PC-9 (cell line): ENCODE results near the gene OR2AT4. TPM values are rescaled to one million over a fixed set of nuclear protein-coding genes. Genes with fewer than 3 reads are reported as not detected.
A peak's percentile ranks its signal among the peaks of the same experiment; 100 is the strongest.

Experiments used
- BruUV-seq: library from RNA; stranded (reverse); fragments of 400-500 nt; replicated peaks from 2 replicates; lab custom pipeline; 2021; lab: Mats Ljungman, UMichigan
- CTCF ChIA-PET: fragments of 300-600 bp; sonication (Branson Sonifier 250); formaldehyde crosslinking; loops from one replicate; lab custom pipeline; 2022; ENCODE audit warnings: antibody characterized with exemption; lab: Charles Lee
- POLR2A ChIA-PET: fragments of 300-600 bp; sonication (Branson Sonifier 250); formaldehyde crosslinking; loops from one replicate; lab custom pipeline; 2022; ENCODE audit warnings: antibody characterized with exemption; ENCODE audit not compliant: unreplicated experiment; lab: Charles Lee
- DNase-seq, 2 experiments: peaks; one replicate each; pipeline versions ENCODE4 v3.0.0 to v3.0.0-alpha.2; 2015 to 2022; ENCODE audit warnings: mixed read lengths in 1 of 2
- H2AFZ ChIP-seq: fragments of 200-600 bp; sonication (generic); 2 replicates; pipeline ENCODE4 v1.8.1; 2017; ENCODE audit warnings: antibody characterized with exemption
- H3F3A ChIP-seq: fragments of 200-600 bp; sonication (generic); 2 replicates; pipeline ENCODE4 v1.8.1; 2017; ENCODE audit warnings: antibody characterized with exemption, mild to moderate bottlenecking, low read depth; ENCODE audit not compliant: insufficient read depth
- H3K27ac ChIP-seq: fragments of 200-600 bp; sonication (generic); 2 replicates; pipeline ENCODE4 v1.6.1; 2016; ENCODE audit warnings: mixed run types
- H3K27me3 ChIP-seq: fragments of 200-600 bp; sonication (generic); 2 replicates; pipeline ENCODE4 v1.6.1; 2016; ENCODE audit warnings: low read depth, mixed run types; ENCODE audit not compliant: insufficient read depth
- H3K36me3 ChIP-seq: fragments of 200-600 bp; sonication (generic); 2 replicates; pipeline ENCODE4 v1.6.1; 2016; ENCODE audit warnings: low read depth, mixed run types
- H3K4me1 ChIP-seq: fragments of 200-600 bp; sonication (generic); replicated peaks from 2 replicates; pipeline ENCODE4 v1.6.1; 2016; ENCODE audit warnings: mixed run types; ENCODE audit not compliant: insufficient read depth
- H3K4me2 ChIP-seq: fragments of 200-600 bp; sonication (generic); 2 replicates; pipeline ENCODE4 v1.6.1; 2017; ENCODE audit warnings: mixed run types
- H3K4me3 ChIP-seq: fragments of 200-600 bp; sonication (generic); 2 replicates; pipeline ENCODE4 v1.6.1; 2016; ENCODE audit warnings: mixed run types
- H3K79me2 ChIP-seq: fragments of 200-600 bp; sonication (generic); 2 replicates; pipeline ENCODE4 v1.6.1; 2017; ENCODE audit warnings: low read depth, mixed run types
- H3K9me2 ChIP-seq: fragments of 200-600 bp; sonication (generic); 2 replicates; pipeline ENCODE4 v1.8.1; 2017; ENCODE audit warnings: mild to moderate bottlenecking; ENCODE audit not compliant: insufficient read depth
- H3K9me3 ChIP-seq: fragments of 200-600 bp; sonication (generic); 2 replicates; pipeline ENCODE4 v1.8.1; 2016; ENCODE audit warnings: low read depth; ENCODE audit not compliant: insufficient read depth
- H4K20me1 ChIP-seq: fragments of 200-600 bp; sonication (generic); 2 replicates; pipeline ENCODE4 v1.8.1; 2017; ENCODE audit not compliant: insufficient read depth
- EZH2 ChIP-seq: fragments of 200-600 bp; sonication (generic); IDR thresholded peaks from 2 replicates; pipeline ENCODE4 v1.8.0; 2017; ENCODE audit warnings: antibody characterized with exemption, low read depth
- intact Hi-C: fragments of 100-400 bp; cut with micrococcal nuclease; formaldehyde crosslinking; loops from one replicate; pipeline ENCODE4 v1.10.0; 2022; ENCODE audit not compliant: unreplicated experiment
- total RNA-seq: library from RNA; stranded (reverse); gene quantifications from 2 replicates; pipeline ENCODE4 v1.2.3, GENCODE V29; 2021
- TF ChIP-seq, protein P1 (sequence below): fragments of 200-600 bp; sonication (generic); conservative IDR thresholded peaks from 2 replicates; pipeline ENCODE4 v1.6.1; 2017; ENCODE audit warnings: mixed run types, antibody characterized with exemption, mild to moderate bottlenecking, moderate library complexity

The OR2AT4 gene
- total RNA-seq, 1 experiment from 2014 or later = 0.11 TPM

DNA sequence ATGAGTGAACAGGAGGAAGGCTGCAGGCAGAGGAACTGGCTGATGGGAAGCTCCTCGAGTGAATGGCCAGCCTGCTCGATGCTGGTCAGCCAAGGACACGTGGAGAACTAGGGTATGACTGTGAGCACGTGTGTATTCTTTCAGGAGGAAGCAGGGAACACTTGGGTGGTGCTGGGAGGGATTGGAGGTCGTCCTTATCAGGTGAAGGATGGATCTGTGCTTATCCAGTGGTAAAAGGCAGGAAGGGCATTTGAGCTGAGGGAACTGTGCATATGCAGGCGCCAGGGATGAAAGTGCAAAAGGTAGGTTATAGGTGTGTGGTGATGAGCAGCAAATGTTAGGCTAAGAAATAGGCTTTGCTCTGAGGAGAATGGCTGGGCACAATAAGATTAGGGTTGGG, 44.5 kb upstream of the OR2AT4 start:
- Histone ChIP-seq H3K9me3 (no peaks in the 10 kb centered on the region), H4K20me1 (no peaks in the 10 kb centered on the region), H3K4me1 (no peaks in the 10 kb centered on the region), H2AFZ (no peak overlapping the region), H3K4me3 (no peak overlapping the region), H3K27me3 (peaks cover 42% of the 10 kb centered on the region), H3F3A (no peaks in the 10 kb centered on the region), H3K4me2 (no peak overlapping the region), H3K79me2 (no peaks in the 10 kb centered on the region), H3K9me2 (no peaks in the 10 kb centered on the region), H3K36me3 (no peaks in the 10 kb centered on the region), H3K27ac (no peak overlapping the region)
- no TSS peak for BruUV-seq
- CTCF ChIA-PET = interaction anchor here (0.7 to 1.6 kb wide), 6 partner anchors 8 to 131 kb away, joined by 3 to 12 read pairs (median 6); no protein-coding TSS in a partner anchor
- DNase-seq = no peak
- no peak for TF ChIP-seq EZH2
- intact Hi-C loops = no loop called here
- POLR2A ChIA-PET = interaction anchor here (0.8 to 1.2 kb wide), 2 partner anchors 107 to 118 kb away, joined by 3 to 4 read pairs; no protein-coding TSS in a partner anchor

DNA sequence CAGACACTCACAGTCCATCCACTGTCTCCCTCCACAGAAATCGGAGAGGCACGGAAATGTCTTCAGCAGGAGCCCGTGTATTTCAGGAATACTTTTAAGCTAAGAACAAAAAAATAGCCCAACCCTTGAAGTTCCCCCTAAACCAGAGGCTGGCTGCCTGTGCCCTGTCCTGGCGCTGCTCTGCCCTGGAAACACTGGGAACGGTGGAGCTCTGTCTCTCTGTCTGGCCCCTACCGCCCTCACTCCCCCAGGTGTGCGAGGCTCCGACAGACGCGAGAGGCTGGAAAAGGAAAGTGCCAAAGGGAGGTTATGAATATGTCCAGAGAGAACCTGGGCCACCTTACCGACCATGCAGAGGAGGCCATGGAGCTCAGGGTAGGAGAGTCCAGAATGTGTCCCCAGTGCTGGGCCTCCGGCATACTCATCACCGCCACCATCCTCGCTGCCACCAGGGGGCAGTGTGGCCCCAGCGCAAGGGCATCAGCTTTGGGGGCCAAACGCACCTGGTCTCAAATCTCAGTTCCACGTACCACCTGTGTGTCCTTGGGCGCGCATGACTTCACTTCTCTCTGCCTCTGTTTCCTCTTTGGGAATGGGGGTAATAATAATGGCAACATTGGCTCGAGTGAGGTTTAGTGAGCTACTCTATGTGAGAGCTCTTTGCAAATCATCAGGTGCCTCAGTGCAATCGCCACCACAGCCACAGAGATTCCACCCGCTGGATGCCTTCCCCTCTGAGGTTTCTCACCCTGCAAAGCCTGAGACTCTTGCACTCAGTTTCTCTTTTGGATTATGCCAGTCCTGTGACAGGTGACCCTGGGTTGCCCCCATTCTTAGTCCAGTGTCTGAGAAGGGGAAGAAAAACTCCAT, 43.8 kb upstream of the OR2AT4 start:
- POLR2A ChIA-PET = interaction anchor here (0.8 to 1.2 kb wide), 2 partner anchors 108 to 118 kb away, joined by 3 to 4 read pairs; no protein-coding TSS in a partner anchor
- DNase-seq = peak; percentile 43 to 55

DNA sequence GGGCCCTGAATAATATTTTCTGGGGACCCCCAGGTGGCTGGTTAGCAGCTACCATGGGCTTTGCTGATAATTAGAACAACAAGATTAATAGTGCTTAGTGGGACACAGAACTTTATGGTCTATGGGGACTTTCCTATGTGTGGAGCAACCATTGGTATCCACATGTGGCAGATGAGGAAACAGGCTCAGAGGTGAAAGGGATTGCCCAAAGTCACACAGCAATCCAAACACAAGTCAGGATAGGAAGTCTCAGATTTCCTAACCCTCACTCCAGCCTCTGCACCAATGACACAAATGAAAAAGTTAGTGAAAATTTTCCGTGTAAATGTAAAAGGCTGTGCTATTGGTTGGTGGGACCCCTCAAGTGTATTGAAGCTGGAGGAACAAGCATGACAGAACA, 39.0 kb upstream of the OR2AT4 start:
- H3K9me3 ChIP-seq = no peaks in the 10 kb centered on the region
- ChIA-PET POLR2A (interaction anchor here (0.6 kb wide), 1 partner anchor 18 kb away, joined by 3 read pairs; no protein-coding TSS in a partner anchor), CTCF (no interaction called here)
- DNase-seq = no peak
- no peaks in the 10 kb centered on the region for H3K79me2 ChIP-seq
- H3K4me1 ChIP-seq = no peaks in the 10 kb centered on the region
- no TSS peak for BruUV-seq
- peaks cover 85% of the 10 kb centered on the region for H3K27me3 ChIP-seq
- no peaks in the 10 kb centered on the region for H3K36me3 ChIP-seq
- TF ChIP-seq EZH2 = no peak
- TF ChIP-seq, protein P1, sequence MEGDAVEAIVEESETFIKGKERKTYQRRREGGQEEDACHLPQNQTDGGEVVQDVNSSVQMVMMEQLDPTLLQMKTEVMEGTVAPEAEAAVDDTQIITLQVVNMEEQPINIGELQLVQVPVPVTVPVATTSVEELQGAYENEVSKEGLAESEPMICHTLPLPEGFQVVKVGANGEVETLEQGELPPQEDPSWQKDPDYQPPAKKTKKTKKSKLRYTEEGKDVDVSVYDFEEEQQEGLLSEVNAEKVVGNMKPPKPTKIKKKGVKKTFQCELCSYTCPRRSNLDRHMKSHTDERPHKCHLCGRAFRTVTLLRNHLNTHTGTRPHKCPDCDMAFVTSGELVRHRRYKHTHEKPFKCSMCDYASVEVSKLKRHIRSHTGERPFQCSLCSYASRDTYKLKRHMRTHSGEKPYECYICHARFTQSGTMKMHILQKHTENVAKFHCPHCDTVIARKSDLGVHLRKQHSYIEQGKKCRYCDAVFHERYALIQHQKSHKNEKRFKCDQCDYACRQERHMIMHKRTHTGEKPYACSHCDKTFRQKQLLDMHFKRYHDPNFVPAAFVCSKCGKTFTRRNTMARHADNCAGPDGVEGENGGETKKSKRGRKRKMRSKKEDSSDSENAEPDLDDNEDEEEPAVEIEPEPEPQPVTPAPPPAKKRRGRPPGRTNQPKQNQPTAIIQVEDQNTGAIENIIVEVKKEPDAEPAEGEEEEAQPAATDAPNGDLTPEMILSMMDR = no peak
- intact Hi-C loops = no loop called here
- no peak overlapping the region for H3K27ac ChIP-seq
- H3K4me2 ChIP-seq = no peak overlapping the region
- no peak overlapping the region for H3K4me3 ChIP-seq
- no peaks in the 10 kb centered on the region for H3K9me2 ChIP-seq
- no peaks in the 10 kb centered on the region for H3F3A ChIP-seq
- no peaks in the 10 kb centered on the region for H4K20me1 ChIP-seq
- no peak overlapping the region for H2AFZ ChIP-seq

More for the DNA sequence above, 43.8 kb upstream of the OR2AT4 start:
- H3K27ac ChIP-seq = no peak overlapping the region
- H3K4me1 ChIP-seq = no peaks in the 10 kb centered on the region
- intact Hi-C loops = loop anchor here (1.0 kb wide), 1 partner anchor 117 kb away; no protein-coding TSS in a partner anchor
- TF ChIP-seq, protein P1 = peak; percentile 94
- no peak for TF ChIP-seq EZH2
- H3K36me3 ChIP-seq = no peaks in the 10 kb centered on the region
- CTCF ChIA-PET = interaction anchor here (0.7 to 1.6 kb wide), 7 partner anchors 7 to 131 kb away, joined by 3 to 12 read pairs (median 5); no protein-coding TSS in a partner anchor
- no peaks in the 10 kb centered on the region for H3F3A ChIP-seq
- H3K4me2 ChIP-seq = no peak overlapping the region
- no peaks in the 10 kb centered on the region for H3K79me2 ChIP-seq
- no peak overlapping the region for H3K4me3 ChIP-seq
- H3K9me3 ChIP-seq = no peaks in the 10 kb centered on the region
- no peaks in the 10 kb centered on the region for H4K20me1 ChIP-seq
- H2AFZ ChIP-seq = no peak overlapping the region
- peaks cover 43% of the 10 kb centered on the region for H3K27me3 ChIP-seq
- H3K9me2 ChIP-seq = no peaks in the 10 kb centered on the region
- BruUV-seq = no TSS peak
